Activated CD4-positive, CD25-positive, alpha-beta regulatory T cell treated with anti-CD3 and anti-CD28 coated beads, Interleukin-2, amount 50 U/mL, for 72 hours (primary cell): ENCODE results near the gene HSPB1.
A peak's percentile ranks its signal among the peaks of the same experiment; 100 is the strongest.
"Not testable (repeated sequence)": the region's sequence is repeated elsewhere in the genome, so short reads cannot be mapped to it uniquely, and the experiment has no call there.

Source experiments
- DNase-seq: peaks from one replicate; pipeline ENCODE4 v3.0.0; 2021

HSPB1 gene

DNA sequence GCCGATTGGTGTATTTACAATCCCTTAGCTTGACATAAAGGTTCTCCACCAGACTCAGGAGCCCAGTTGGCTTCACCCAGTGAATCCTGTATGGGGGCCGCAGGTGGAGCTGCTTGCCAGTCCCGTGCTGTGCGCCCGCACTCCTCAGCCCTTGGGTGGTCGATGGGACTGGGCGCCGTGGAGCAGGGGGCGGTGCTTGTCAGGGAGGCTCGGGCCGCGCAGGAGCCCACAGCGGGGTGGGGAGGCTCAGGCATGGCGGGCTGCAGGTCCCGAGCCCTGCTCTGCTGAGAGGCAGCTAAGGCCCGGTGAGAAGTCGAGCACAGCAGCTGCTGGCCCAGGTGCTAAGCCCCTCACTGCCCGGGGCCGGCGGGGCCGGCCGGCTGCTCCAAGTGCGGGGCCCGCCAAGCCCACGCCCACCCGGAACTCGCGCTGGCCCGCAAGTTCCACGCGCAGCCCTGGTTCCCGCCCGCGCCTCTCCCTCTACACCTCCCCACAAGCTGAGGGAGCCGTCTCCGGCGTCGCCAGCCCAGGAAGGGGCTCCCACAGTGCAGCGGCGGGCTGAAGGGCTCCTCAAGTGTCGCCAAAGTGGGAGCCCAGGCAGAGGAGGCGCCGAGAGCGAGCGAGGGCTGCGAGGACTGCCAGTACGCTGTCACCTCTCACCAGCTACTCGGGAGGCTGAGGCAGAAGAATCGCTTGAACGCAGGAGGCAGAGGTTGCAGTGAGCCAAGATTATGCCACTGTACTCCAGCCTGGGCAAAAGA lies 7.0 kb downstream of the HSPB1 start:
- DNase-seq = not testable (repeated sequence)

DNA sequence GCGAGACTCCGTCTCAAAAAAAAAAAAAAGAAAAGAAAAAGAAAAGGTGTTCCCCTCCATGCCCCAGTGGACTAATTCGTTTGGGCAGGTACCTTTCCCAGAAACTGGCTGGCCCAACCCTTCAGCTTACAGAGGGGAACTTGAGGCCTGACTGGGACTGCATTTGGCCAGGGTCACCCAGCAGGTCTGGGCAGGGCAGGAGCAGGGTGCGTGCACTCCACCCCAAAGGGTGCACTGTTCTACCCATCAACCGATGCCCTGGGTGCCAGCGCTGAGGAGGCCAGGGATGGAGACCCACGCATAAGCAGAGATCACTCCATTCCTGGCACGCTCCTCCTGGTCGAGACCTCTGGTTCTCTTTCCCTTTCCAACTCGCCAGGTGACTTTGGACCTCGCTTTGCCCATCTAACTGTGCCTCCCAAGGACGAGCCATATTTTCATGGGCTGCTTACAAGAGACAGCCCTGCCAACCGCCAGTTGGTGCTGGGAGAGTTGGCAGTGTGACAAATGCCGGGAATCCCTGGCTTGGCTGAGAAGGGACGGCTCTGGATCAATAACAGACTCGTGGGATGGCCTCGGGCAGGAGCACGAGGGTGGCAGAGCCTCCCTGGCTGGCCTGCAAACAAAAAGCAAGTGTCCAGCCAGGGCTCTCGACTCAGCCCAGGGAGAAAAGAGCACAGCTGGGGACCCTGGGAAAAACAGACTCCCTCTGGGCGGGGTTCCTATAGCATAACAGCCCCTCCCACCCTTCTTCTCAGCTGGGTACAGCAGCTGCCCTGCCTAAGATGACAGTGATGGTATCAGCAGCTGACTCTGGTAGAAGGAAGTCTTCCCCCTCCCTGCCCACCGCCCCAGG lies 7.9 kb downstream of the HSPB1 start:
- DNase-seq = no peak

DNA sequence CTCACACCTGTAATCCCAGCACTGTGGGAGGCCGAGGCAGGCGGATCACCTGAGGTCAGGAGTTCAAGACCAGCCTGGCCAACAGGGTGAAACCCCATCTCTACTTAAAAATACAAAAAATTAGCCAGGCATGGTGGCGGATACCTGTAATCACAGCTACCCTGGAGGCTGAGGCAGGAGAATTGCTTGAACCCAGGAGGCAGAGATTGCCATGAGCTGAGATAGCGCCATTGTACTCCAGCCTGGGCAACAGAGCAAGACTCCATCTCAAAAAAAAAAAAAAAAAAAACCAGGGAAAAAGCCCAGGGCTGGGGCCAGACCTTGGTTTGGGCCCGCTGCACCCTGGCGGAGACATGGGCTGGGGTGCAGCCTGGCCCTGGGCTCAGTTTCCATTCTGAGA lies 9.4 kb downstream of the HSPB1 start:
- DNase-seq = not testable (repeated sequence)

DNA sequence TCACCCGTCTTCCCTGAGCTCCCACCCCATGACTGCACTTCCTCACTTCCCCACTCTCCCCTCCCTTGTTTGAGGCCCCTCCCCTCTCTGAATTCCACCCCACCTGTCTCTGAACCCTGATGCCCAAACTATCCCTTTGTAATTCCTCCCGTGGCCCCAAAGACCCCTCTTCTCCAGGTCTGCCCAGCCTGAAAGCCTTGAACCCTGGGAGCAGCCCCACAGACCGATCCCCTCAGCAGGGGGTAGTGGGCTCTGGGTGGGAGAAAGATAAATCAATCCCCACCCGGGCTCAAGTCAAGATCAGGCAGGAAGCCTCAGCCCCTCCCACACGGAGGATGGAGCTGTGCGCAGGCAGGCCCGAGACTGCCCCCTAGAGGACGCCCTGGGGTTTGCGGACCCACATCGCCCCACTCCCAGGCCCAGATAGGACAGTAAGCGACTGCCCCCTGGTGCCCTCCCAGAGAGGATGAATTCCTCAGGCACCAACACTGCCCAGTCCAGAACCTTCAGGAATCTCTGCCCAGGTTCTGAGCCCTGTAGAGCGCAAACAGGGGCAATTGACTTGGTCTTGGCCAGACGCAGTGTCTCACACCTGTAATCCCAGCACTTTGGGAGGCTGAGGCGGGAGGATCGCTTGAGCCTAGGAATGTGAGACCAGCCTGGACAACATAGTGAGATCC lies 11.7 kb downstream of the HSPB1 start:
- DNase-seq = peak; percentile 99

DNA sequence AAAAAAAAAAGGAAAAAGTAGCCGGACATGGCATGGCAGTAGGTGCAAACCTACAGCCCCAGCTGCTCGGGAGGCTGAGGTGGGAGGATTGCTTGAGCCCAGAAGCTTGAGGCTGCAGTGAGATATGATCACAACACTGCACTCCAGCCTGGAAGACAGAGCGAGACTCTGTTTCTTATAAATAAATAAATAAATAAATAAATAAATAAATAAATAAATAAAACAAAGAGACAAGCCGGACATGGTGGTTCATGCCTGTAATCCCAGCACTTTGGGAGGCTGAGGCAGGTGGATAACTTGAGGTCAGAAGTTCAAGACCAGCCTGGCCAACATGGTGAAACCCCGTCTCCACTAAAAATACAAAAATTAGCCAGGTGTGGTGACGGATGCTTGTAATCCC lies 12.3 kb downstream of the HSPB1 start:
- not testable (repeated sequence) for DNase-seq

DNA sequence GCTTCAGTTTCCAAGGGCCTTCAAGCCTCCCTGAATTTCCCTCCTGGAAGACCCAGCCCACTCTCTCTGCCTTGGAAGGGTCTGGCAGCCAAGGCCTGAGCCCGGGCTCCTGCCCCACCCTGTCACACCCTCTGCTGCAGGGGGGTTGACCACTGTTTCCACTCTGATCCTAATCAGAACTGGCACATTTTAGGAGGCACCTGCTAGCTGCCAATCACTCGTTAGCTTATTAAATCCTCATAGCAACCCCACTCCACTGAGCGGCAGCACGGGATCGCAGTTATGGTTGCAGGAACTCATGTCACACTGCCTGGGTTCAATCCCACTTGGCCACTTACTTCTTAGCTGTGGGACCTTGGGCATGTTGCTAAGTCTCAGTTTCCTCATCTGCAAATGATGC lies 12.9 kb downstream of the HSPB1 start:
- no peak for DNase-seq

DNA sequence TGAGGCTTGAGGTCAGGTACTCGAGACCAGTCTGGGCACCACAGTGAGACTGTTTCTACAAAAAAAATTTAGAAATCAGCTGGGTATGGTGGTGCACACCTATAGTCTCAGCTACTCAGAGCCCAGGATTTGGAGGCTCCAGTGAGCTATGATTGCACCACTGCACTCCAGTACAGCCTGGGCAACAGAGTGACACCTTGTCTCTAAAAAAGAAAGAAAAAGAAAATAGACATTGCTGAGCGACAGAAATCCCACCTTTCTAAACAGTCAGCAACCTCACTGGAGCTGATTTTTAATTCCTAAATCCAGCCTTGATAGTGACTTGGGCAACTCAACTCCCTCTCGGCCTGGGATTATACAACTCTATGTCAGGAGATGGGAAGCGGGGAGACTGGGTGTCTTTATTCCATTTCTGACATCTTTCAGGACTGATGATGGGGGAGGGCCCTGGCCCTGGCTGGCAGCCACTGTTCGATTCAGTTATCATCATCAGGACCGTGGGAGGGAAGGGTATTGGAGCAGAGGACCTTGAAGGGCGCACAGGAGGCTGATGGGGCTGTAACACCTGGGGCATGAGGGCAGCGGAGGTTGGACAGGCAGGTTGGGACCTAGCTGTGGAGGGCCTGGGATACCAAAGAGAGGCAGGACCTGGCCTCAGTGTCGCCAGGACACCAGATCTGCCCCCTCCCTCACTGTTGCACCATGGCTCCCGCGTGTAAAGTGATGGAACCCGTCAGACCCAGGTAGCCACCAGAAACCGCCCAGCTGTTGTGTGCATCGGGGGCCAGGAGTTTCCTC lies 14.7 kb downstream of the HSPB1 start:
- no peak for DNase-seq

DNA sequence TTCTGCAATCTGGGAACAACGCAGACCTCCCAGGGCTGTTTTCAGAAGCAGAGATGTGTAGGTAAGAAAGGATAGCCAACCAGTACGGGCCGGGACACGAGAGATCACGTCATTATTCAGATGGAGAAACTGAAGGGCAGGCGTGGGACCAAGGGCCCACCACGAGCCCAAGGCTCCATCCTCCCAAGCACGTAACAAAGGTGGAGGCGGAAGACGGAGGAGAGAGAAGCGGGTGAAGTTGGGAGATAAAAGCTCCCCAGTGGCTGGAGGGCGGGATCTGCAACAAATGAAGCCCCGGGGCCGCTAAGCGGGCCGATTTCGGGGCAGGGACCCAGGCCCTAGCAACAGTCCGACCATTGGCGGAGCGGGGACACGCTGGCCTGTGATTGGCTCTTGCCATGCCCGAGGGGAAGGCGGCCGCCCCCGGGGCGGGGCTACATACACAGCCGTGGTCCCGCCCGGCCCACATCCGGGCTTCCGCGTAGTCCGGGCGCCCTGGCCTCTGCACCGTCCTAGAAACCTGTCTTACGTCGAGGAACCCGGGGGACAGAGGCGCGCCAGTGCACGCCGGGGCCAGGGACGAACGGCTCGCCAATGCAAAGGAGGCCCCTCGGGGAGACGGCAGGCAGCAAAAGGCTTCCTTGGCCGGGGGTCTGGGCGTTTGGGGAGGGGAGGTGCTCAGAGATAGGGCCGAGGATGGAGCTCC lies 15.5 kb downstream of the HSPB1 start:
- peak; percentile 94 for DNase-seq

DNA sequence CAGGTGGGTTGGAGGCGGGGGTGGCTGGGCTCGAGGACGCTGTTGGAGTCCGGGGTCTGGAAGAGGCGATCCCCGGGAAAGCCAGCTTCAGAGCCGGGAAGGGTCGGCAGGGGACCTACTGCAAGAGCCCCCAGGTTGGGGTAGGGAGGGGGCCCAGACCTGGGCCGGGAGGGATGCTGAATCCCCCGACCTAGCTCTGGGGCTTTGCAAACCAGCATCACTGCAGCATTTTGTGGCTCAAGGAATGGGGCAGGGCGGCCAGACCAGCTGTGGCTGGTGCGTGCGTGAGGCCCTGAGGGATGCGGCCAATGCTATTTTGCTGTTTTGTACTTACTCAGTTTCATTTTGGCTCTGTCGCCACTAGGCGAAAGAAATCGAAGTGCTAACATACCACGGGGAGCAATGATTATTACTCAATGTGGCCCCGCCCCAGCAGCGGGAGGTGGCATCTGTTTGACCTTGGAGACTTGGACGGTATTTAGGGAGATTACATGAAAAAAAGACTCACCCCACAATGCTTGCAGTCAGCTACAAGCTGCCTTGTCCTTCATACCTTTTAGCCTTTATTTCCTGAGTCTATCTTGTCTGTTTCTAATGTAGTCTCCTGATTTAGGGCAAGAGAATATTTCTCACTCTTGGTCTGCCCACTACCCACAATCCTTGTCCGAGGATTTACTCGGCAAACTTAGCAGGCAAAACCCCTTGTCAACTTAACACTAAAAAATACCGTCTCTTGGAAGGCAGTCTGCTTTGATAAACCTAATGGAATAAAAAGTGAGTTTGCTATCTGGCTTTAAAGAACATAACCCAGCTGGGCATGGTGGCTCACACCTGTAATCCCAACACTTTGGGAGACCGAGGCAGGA lies 16.2 kb downstream of the HSPB1 start:
- DNase-seq = peak; percentile 70

DNA sequence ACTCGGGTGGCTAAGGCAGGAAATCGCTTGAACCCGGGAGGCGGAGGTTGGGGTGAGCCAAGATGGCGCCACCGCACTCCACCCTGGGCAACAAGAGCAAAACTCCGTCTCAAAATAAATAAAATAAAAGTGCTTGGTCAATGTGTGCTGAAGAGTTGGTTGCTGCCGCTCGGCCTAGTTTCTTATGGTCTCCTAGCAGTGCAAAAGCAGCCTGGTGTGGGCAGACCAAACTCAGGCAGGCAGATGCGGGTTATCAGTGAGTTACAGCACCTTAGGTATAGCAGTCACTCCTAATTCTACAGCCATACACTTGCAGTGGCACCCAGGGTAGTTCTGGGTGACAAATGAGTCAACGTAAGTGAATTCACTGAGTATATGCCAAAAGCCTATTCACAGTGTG lies 22.6 kb downstream of the HSPB1 start:
- DNase-seq = no peak

DNA sequence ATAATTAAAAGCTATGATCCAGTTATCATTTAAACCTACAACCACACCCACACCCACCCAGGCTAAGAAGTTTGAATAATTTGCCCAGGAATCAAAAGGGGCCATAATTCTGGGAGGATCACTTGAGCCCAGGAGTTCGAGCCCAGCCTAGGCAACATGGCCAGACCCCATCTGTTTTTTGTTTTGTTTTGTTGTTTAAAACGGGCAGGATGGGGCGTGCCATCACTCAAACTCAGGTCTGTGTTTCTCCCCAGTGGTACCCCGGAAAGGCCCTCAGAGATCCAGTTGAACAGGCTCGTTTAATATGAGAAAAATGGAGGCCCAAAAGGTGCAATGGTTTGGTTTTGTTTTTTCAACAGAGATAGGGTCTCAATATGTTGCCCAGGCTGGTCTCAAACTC lies 23.3 kb downstream of the HSPB1 start:
- DNase-seq = no peak

DNA sequence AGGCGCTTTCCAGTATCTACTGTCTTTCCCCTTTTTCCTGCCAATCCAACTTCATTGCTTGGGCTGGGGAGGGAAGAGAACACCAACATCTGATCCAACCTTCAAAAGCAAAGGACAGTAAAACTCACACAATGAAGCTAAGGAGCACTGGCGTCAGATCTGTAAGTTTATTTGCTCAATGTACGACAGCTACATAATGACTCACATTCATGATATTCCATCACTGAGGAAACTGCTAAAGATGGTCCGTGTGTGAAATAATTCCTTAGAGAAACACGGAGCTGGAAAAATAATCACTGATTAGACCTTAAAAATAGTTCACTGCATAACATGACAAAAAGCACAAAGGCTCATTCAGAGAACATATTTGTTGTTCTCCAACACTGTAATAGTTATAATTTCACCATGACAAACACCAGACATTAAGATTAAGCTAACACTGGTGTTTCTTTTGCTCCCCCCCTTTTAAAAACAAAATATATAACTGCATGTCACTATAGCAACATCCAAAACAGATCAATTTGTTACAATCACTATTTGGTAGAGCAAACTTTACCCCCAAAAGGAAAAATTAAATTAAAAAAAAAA lies 24.3 kb downstream of the HSPB1 start:
- DNase-seq = no peak

DNA sequence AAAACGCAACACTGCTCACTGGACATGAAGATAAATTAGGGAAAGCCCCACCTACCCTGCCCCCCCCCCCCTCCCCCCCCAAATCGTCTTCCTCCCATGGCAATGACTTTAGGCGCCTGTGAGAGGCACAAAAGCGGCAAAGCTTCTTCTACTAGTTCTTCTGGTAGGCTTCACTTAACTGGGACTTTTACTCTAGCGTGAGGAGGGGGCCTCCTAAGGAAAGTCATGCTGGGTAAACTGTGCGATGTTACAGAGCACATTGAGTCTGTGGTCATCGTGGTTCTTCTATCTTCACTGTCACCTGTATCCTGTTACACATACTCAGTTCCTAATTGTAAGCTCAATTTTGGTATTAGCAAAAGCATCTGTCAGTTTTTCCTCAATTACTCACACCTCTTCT lies 25.1 kb downstream of the HSPB1 start:
- no peak for DNase-seq

DNA sequence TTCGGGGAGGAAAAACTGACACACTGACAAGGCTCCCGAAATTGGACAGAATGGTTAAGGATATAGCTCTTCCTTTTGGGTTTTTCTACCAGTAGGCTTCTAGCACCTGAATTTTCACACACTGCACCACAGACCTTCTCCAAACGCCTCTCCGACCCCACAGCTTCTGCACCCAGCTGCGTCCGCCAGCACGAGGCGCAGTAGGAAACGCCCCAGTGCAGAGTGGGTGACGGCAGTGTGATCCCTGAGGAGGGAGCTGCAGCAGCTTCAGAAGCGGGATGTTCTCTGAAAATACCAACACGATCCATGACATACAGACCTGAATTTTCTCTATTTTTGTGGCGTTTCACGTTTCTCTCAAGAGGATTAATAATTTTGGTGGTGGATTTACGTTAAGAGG lies 25.9 kb downstream of the HSPB1 start:
- DNase-seq = no peak

DNA sequence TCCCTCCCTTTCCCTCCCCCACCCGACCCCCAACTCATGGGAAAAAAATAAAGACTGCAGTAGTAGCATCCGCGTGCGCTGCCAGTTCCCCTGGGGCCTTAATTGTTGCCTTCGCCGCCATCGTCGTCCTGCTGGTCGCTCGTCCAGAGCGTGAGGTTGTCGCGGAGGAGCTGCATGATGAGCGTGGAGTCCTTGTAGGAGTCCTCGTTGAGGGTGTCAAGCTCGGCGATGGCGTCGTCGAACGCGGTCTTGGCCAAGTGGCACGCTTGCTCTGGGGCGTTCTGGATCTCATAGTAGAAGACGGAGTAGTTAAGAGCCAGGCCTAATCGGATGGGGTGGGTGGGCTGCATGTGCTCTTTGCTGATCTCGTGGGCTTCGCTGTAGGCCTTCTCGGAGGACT lies 27.0 kb downstream of the HSPB1 start:
- no peak for DNase-seq

DNA sequence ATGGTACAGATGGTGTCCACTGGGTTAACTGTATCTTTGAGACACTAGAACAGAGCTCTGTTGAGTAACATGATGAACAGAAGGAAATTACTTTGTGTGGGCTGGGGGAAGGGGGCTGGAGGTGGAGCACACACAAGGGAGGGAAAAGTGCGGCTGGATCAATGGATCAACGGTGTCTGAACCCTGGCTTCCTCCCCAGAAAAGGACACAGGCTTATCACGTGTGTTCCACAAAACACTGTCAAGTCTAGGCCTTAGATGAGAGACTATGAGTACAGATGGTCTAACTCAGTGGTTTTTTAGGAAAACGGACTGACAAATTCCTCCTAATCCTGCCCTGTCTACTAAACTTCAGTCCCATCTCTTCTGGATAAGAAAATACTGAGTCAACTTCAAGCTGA lies 27.8 kb downstream of the HSPB1 start:
- no peak for DNase-seq

DNA sequence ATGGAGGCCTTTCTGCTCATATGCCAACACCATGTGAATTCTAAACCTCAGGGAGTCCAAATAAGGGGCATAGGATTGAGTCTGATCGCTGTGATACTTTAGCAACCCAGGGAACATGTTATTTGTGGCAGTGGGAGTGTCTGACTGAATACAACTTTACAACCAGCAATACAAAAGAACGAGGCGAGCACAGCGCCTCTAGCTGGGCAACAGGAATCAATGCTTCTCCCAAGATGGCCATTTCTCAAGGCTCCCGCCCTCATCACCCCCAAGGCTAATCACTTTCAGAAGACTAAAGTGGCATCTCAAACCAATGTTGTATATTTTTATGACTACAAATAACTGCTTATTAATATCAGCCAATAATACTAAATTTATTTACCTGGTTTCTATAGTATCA lies 28.2 kb downstream of the HSPB1 start:
- DNase-seq = no peak

DNA sequence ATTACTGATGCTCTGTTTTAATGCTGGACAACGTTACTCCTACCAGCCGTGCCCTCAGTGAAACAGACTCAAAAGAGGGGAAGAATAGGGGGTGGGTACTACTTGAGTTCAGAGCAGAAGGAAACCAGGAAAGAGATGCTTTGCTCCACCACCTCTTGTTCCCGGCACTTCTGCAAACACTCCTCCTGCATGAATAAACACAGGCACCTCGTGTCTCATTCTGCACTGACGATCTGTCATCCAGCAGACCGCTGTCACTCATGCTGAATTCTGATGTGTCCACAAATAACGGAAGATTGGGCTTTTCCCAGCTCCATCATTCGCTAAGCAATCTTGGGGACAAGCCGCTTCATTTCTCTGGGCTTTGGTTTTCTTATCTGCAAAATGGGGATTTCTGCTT lies 29.6 kb downstream of the HSPB1 start:
- DNase-seq = no peak

DNA sequence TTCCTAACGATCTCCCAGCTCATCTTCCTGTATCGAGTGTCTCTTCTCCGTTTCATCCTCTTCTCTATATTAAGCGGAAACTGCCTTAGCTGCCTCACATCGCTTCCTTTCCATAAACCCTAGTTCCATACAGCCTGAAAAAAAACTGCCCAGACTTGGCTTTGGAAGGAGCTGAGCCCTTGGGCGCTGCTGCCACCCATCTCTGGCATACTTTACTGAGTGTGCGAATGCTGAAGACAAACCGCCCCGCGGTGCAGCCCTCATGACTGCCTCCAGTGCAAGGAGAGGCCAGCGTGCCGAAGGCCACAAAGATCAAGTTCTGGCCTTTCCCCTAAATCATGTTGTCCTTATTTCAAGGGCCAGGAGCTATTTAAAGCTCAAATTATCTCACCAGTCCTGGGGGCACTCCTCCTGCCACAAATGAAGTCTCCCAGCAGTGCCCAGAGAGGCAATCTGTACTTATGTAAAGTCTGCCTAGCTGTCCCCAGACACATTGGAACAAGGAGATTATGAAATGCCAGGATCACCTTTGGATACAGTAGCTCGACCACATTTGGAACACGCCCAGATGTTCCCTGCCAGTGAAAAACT lies 31.1 kb downstream of the HSPB1 start:
- no peak for DNase-seq

DNA sequence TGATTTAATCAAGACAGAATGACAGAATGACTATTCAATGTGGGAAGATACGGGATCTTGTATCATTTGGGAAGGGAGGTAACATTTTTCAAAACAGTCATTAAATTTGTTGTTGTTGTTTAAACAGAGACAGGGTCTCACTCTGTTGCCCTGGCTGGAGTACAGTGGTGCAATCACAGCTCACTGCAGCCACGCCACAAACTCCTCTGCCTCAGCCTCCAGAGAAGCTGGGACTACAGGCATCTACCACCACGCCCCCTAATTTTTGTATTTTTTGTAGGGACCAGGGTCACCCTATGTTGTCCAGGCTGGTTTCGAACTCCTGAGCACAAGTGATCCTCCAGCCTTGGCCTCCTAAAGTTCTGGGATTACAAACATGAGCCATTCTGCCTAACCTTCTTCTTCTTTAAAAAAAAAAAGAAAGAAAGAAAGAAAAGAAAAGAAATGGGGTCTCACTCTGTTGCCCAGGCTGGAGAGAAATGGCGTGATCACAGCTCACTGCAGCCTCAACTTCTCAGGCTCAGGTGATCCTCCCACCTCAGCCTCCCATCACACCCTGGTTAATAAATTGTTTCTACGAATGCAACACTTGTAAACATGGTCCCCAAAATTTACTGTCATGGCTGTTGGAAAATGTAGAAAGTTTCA lies 32.0 kb downstream of the HSPB1 start:
- no peak for DNase-seq
